NB4 (cell line): ENCODE data around the gene TECTA.

Experiments
- POLR2A ChIP-seq: IDR thresholded peaks from 2 replicates; pipeline ENCODE4 v1.6.1; 2011; ENCODE audit warnings: mild to moderate bottlenecking; ENCODE audit not compliant: insufficient read length; ENCODE audit errors: extremely low read depth
- TF ChIP-seq, protein P1 (sequence below): IDR thresholded peaks from one replicate; pipeline ENCODE4 v1.5.1; 2012; ENCODE audit warnings: low read depth, low read length
- TF ChIP-seq, protein P2 (sequence below): IDR thresholded peaks from 2 replicates; pipeline ENCODE4 v1.6.1; 2011; ENCODE audit warnings: low read depth, low read length

GRCh38 chr11:121143921-121144320, 42.9 kb downstream of the TECTA start:
- TF ChIP-seq, protein P1, sequence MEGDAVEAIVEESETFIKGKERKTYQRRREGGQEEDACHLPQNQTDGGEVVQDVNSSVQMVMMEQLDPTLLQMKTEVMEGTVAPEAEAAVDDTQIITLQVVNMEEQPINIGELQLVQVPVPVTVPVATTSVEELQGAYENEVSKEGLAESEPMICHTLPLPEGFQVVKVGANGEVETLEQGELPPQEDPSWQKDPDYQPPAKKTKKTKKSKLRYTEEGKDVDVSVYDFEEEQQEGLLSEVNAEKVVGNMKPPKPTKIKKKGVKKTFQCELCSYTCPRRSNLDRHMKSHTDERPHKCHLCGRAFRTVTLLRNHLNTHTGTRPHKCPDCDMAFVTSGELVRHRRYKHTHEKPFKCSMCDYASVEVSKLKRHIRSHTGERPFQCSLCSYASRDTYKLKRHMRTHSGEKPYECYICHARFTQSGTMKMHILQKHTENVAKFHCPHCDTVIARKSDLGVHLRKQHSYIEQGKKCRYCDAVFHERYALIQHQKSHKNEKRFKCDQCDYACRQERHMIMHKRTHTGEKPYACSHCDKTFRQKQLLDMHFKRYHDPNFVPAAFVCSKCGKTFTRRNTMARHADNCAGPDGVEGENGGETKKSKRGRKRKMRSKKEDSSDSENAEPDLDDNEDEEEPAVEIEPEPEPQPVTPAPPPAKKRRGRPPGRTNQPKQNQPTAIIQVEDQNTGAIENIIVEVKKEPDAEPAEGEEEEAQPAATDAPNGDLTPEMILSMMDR: no peak
- TF ChIP-seq POLR2A: no peak
- TF ChIP-seq, protein P2, sequence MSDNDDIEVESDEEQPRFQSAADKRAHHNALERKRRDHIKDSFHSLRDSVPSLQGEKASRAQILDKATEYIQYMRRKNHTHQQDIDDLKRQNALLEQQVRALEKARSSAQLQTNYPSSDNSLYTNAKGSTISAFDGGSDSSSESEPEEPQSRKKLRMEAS: no peak
